IMR-90 (cell line): ENCODE data around the gene PBX4. TPM values are rescaled to one million over a fixed set of nuclear protein-coding genes. Genes with fewer than 3 reads are reported as not detected.

Source experiments
- ATAC-seq: fragments of 200-7000 bp; cut with Tn5 transposase; 2 replicates; pipeline ENCODE4 v1.9.1; 2020; ENCODE audit warnings: low read depth, mild to moderate bottlenecking, moderate library complexity
- BruUV-seq: library from RNA; stranded (reverse); fragments of 400-500 nt; replicated peaks from 2 replicates; lab custom pipeline; 2021; lab: Mats Ljungman, UMichigan
- CTCF ChIA-PET: fragments of 300-600 bp; formaldehyde crosslinking; extraction: SDS; loops from one replicate; lab custom pipeline; 2021; ENCODE audit warnings: antibody characterized with exemption; lab: Yijun Ruan, JAX
- POLR2A ChIA-PET: fragments of 300-600 bp; sonication (Branson Sonifier 250); formaldehyde crosslinking; loops from one replicate; lab custom pipeline; 2022; ENCODE audit warnings: antibody characterized with exemption; ENCODE audit not compliant: unreplicated experiment; lab: Charles Lee
- DNase-seq: peaks from one replicate; pipeline ENCODE4 v3.0.0; 2013
- H2AFZ ChIP-seq: replicated peaks from 2 replicates; pipeline ENCODE3; 2013; ENCODE audit warnings: low read length, mild to moderate bottlenecking; ENCODE audit not compliant: poor library complexity
- H2AK5ac ChIP-seq: 2 replicates; pipeline ENCODE4 v1.6.1; 2013; ENCODE audit warnings: low read depth, low read length, inconsistent platforms
- H2AK9ac ChIP-seq: replicated peaks from 2 replicates; pipeline ENCODE3; 2013; ENCODE audit warnings: mild to moderate bottlenecking, low read depth, low read length, moderate library complexity; ENCODE audit not compliant: poor library complexity
- H2BK120ac ChIP-seq: 2 replicates; pipeline ENCODE4 v1.6.1; 2013; ENCODE audit warnings: low read depth, low read length, inconsistent platforms
- H2BK15ac ChIP-seq: 3 replicates; pipeline ENCODE4 v1.6.1; 2013; ENCODE audit warnings: low read depth, low read length, inconsistent platforms
- H2BK20ac ChIP-seq: 2 replicates; pipeline ENCODE4 v1.6.1; 2013; ENCODE audit warnings: low read depth, mild to moderate bottlenecking, inconsistent platforms, low read length, moderate library complexity
- H2BK5ac ChIP-seq: 2 replicates; pipeline ENCODE4 v1.6.1; 2013; ENCODE audit warnings: mild to moderate bottlenecking, low read depth, low read length, inconsistent platforms; ENCODE audit not compliant: poor library complexity, severe bottlenecking
- H3K14ac ChIP-seq: replicated peaks from 2 replicates; pipeline ENCODE4 v1.6.1; 2013; ENCODE audit warnings: low read depth, low read length, inconsistent platforms
- H3K18ac ChIP-seq: 2 replicates; pipeline ENCODE4 v1.6.1; 2013; ENCODE audit warnings: low read depth, low read length, control low read depth
- H3K23ac ChIP-seq: 2 replicates; pipeline ENCODE4 v1.6.1; 2013; ENCODE audit warnings: low read depth, low read length, inconsistent platforms
- H3K27ac ChIP-seq: 2 replicates; pipeline ENCODE4 v1.5.1; 2013; ENCODE audit warnings: mild to moderate bottlenecking, control low read depth, low read length; ENCODE audit not compliant: insufficient read depth
- H3K27me3 ChIP-seq: 2 replicates; pipeline ENCODE4 v1.6.1; 2013; ENCODE audit warnings: low read length; ENCODE audit not compliant: control insufficient read depth, insufficient read depth
- H3K36me3 ChIP-seq: 2 replicates; pipeline ENCODE4 v1.6.1; 2013; ENCODE audit warnings: low read length, mixed read lengths; ENCODE audit not compliant: control insufficient read depth, insufficient read depth
- H3K4ac ChIP-seq: 2 replicates; pipeline ENCODE4 v1.6.1; 2013; ENCODE audit warnings: low read depth, low read length, inconsistent platforms
- H3K4me1 ChIP-seq: 2 replicates; pipeline ENCODE4 v1.6.1; 2013; ENCODE audit warnings: low read length, mixed read lengths; ENCODE audit not compliant: control insufficient read depth, insufficient read depth
- H3K4me2 ChIP-seq: 2 replicates; pipeline ENCODE4 v1.6.1; 2013; ENCODE audit warnings: low read depth, mild to moderate bottlenecking, control low read depth, low read length, moderate library complexity
- H3K4me3 ChIP-seq: 2 replicates; pipeline ENCODE4 v1.5.1; 2013; ENCODE audit warnings: low read depth, mild to moderate bottlenecking, control low read depth, low read length, moderate library complexity; ENCODE audit not compliant: insufficient read depth
- H3K56ac ChIP-seq: 2 replicates; pipeline ENCODE4 v1.6.1; 2013; ENCODE audit warnings: low read length, inconsistent platforms; ENCODE audit not compliant: insufficient read depth; ENCODE audit errors: extremely low read depth
- H3K79me1 ChIP-seq, 2 experiments: 2 replicates each; pipeline ENCODE4 v1.6.1; 2013; ENCODE audit warnings: low read length in 2 of 2, inconsistent platforms in 1 of 2, low read depth in 1 of 2
- H3K9ac ChIP-seq: 2 replicates; pipeline ENCODE4 v1.6.1; 2013; ENCODE audit warnings: low read depth, low read length, control low read depth
- H3K9me1 ChIP-seq: 2 replicates; pipeline ENCODE4 v1.6.1; 2013; ENCODE audit warnings: low read length, inconsistent platforms; ENCODE audit not compliant: insufficient read depth
- H3K9me3 ChIP-seq: 2 replicates; pipeline ENCODE4 v1.6.1; 2013; ENCODE audit warnings: low read length; ENCODE audit not compliant: control insufficient read depth, insufficient read depth
- H4K20me1 ChIP-seq: 2 replicates; pipeline ENCODE4 v1.6.1; 2013; ENCODE audit warnings: low read length, inconsistent platforms; ENCODE audit not compliant: insufficient read depth
- H4K5ac ChIP-seq: 2 replicates; pipeline ENCODE4 v1.6.1; 2013; ENCODE audit warnings: mild to moderate bottlenecking, low read depth, low read length, control low read depth
- H4K8ac ChIP-seq, 2 experiments: 2 replicates each; pipeline ENCODE4 v1.6.1; 2013; ENCODE audit warnings: low read depth in 2 of 2, low read length in 2 of 2, control low read depth in 1 of 2, inconsistent platforms in 1 of 2
- H4K91ac ChIP-seq: 2 replicates; pipeline ENCODE4 v1.6.1; 2013; ENCODE audit warnings: low read depth, low read length, inconsistent platforms; ENCODE audit not compliant: insufficient read depth
- FOS ChIP-seq: fragments of 150-350 bp; IDR thresholded peaks from 2 replicates; pipeline ENCODE4 v1.6.1; 2016; ENCODE audit warnings: low read depth, low read length
- MAZ ChIP-seq: IDR thresholded peaks from 2 replicates; pipeline ENCODE4 v1.6.1; 2012; ENCODE audit warnings: low read depth, mild to moderate bottlenecking, low read length, improper control_type of control experiment, moderate library complexity, borderline replicate concordance
- MXI1 ChIP-seq: IDR thresholded peaks from 2 replicates; pipeline ENCODE4 v1.6.1; 2012; ENCODE audit warnings: low read depth, mild to moderate bottlenecking, low read length, moderate library complexity, borderline replicate concordance
- NFE2L2 ChIP-seq: fragments of 150-350 bp; IDR thresholded peaks from 2 replicates; pipeline ENCODE4 v1.6.1; 2016; ENCODE audit warnings: low read depth, mild to moderate bottlenecking, low read length
- RAD21 ChIP-seq: IDR thresholded peaks from 2 replicates; pipeline ENCODE4 v1.6.1; 2012; ENCODE audit warnings: low read length, improper control_type of control experiment
- WGBS, 2 experiments: methylation state at CpG; one replicate each; pipeline versions ENCODE4 v1.1.5 to v1.1.7; 2013; ENCODE audit warnings: missing lambda C conversion rate in 2 of 2; ENCODE audit not compliant: insufficient read length in 1 of 2; ENCODE audit errors: extremely low coverage in 2 of 2; 5-methylcytosine and 5-hydroxymethylcytosine counted together
- dilution Hi-C: fragments of 300-500 bp; cut with HindIII; formaldehyde crosslinking; loops from one replicate; pipeline ENCODE4 v1.14.3; 2018; ENCODE audit warnings: low sequenced_read_pairs; ENCODE audit not compliant: unreplicated experiment
- in situ Hi-C: fragments of 300-500 bp; cut with MboI; formaldehyde crosslinking; loops from 3 replicates; pipeline ENCODE4 v1.14.3; 2019; ENCODE audit warnings: low sequenced_read_pairs, inconsistent platforms, mixed read lengths
- intact Hi-C: fragments of 100-400 bp; cut with micrococcal nuclease; formaldehyde crosslinking; loops from 2 replicates; pipeline ENCODE4 v1.10.0; 2022
- polyA plus RNA-seq, 3 experiments: library from polyadenylated mRNA; depleted of rRNA; stranded (reverse); fragments of >200 nt; gene quantifications; 2 replicates each; pipeline ENCODE4 v1.2.3, GENCODE V29; 2012; ENCODE audit warnings: low replicate concordance in 1 of 3
- total RNA-seq: library from RNA; depleted of rRNA; stranded (reverse); fragments of >200 nt; gene quantifications from 2 replicates; pipeline ENCODE4 v1.2.3, GENCODE V29; 2012
- TF ChIP-seq, protein P1 (sequence below): conservative IDR thresholded peaks from 2 replicates; pipeline ENCODE4 v1.5.1; 2012; ENCODE audit warnings: mild to moderate bottlenecking, low read depth, low read length, improper control_type of control experiment

PBX4 gene
- total and polyA plus RNA-seq, 2 of the 4 experiments (the other 2 are of a cell fraction), result 0.90 to 2.9 TPM

DNA sequence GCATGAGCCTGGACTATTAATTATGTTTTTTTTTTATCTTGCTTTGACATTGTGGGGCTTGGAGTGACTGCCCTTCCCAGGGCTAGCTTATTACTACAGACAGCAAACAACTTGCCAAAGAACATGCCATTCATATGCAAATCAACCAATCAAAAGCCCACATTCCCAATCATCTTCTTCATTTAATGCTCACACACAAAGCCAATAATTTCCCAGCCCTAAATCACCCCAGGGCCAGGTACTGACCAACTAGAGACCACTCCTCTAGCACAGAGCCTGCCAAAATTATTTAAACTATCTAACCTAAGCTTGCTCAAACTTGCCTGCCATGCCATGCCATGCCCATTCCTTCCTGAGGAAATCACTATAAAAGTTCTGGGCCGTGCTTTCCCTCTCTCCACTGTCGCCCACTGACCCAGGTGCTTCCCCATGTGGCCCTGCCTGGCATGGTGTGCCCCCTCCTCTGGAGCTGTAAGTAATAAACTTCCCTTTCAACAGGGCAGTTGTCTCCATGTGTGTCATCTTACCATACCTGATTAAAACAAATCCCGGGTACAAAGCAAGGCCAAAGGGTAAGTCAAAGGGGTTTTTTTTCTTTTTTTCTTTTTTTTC lies 15.7 kb downstream of the PBX4 start:
- ChIA-PET POLR2A (no interaction called here), CTCF (no interaction called here)
- H3K4me3 ChIP-seq, result no peak overlapping the region
- no peak overlapping the region for H3K56ac ChIP-seq
- H3K27ac ChIP-seq, result no peak overlapping the region
- H2BK5ac ChIP-seq, result no peak overlapping the region
- no peak overlapping the region for H2AK9ac ChIP-seq
- no peaks in the 10 kb centered on the region for H3K4me1 ChIP-seq
- H2BK15ac ChIP-seq, result no peak overlapping the region
- H3K9me1 ChIP-seq, result peaks cover 10% of the 10 kb centered on the region
- no peak overlapping the region for H3K4me2 ChIP-seq
- H4K5ac ChIP-seq, result no peak overlapping the region
- no peak overlapping the region for H2BK20ac ChIP-seq
- dilution Hi-C loops, result no loop called here
- no TSS peak for BruUV-seq
- H3K79me1 ChIP-seq, result 0 out of 4 replicates have a peak, but pooled peaks cover 0 to 5% of the 10 kb centered on the region in 2 experiments
- H4K20me1 ChIP-seq, result no peaks in the 10 kb centered on the region
- no peaks in the 10 kb centered on the region; the same call in 1 of the 2 replicates for H3K36me3 ChIP-seq
- WGBS, 2 experiments, result 80% methylated on average over 2 of the region's 3 CpGs; no CpG with 5 or more reads in 1 of the 2 experiments
- no peak overlapping the region for H3K18ac ChIP-seq
- in situ Hi-C loops, result no loop called here
- no peak overlapping the region for H3K14ac ChIP-seq
- no peak overlapping the region for H3K9ac ChIP-seq
- ATAC-seq (no peak), DNase-seq (no peak)
- no peak overlapping the region for H2AFZ ChIP-seq
- no peaks in the 10 kb centered on the region for H3K9me3 ChIP-seq
- no peak overlapping the region for H4K91ac ChIP-seq
- no peaks in the 10 kb centered on the region for H3K27me3 ChIP-seq
- no peak overlapping the region for H2BK120ac ChIP-seq
- H2AK5ac ChIP-seq, result no peak overlapping the region
- H3K23ac ChIP-seq, result no peak overlapping the region
- no peak overlapping the region for H3K4ac ChIP-seq
- intact Hi-C loops, result no loop called here
- no peak overlapping the region for H4K8ac ChIP-seq
- TF ChIP-seq, protein P1, sequence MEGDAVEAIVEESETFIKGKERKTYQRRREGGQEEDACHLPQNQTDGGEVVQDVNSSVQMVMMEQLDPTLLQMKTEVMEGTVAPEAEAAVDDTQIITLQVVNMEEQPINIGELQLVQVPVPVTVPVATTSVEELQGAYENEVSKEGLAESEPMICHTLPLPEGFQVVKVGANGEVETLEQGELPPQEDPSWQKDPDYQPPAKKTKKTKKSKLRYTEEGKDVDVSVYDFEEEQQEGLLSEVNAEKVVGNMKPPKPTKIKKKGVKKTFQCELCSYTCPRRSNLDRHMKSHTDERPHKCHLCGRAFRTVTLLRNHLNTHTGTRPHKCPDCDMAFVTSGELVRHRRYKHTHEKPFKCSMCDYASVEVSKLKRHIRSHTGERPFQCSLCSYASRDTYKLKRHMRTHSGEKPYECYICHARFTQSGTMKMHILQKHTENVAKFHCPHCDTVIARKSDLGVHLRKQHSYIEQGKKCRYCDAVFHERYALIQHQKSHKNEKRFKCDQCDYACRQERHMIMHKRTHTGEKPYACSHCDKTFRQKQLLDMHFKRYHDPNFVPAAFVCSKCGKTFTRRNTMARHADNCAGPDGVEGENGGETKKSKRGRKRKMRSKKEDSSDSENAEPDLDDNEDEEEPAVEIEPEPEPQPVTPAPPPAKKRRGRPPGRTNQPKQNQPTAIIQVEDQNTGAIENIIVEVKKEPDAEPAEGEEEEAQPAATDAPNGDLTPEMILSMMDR, result no peak
- TF ChIP-seq MAZ (no peak), NFE2L2 (no peak), RAD21 (no peak), MXI1 (no peak), FOS (no peak)
